Activated CD4-positive, alpha-beta T cell treated with anti-CD3 and anti-CD28 coated beads, Interleukin-2, amount 10 ng/mL, durations not matched to agents 24 days and 14 days (primary cell): ENCODE results near the gene VAV2. TPM values are rescaled to one million over a fixed set of nuclear protein-coding genes. Genes with fewer than 3 reads are reported as not detected.

Experiments
- DNase-seq: peaks from one replicate; pipeline ENCODE4 v3.0.0; 2022
- H3K27ac Mint-ChIP-seq: one replicate; pipeline ENCODE4 v1.8.0; 2022; ENCODE audit warnings: mild to moderate bottlenecking, mixed read lengths
- H3K27me3 Mint-ChIP-seq: one replicate; pipeline ENCODE4 v1.8.0; 2022; ENCODE audit warnings: mixed read lengths
- H3K36me3 Mint-ChIP-seq: one replicate; pipeline ENCODE4 v1.8.0; 2022; ENCODE audit warnings: low read depth, mild to moderate bottlenecking, mixed read lengths
- H3K4me1 Mint-ChIP-seq: one replicate; pipeline ENCODE4 v1.8.0; 2021; ENCODE audit warnings: mixed read lengths
- H3K4me3 Mint-ChIP-seq: one replicate; pipeline ENCODE4 v1.8.0; 2022; ENCODE audit warnings: mild to moderate bottlenecking, moderate library complexity, mixed read lengths
- H3K9me3 Mint-ChIP-seq: one replicate; pipeline ENCODE4 v1.8.0; 2021; ENCODE audit warnings: mixed read lengths
- intact Hi-C: fragments of 100-400 bp; cut with micrococcal nuclease; formaldehyde crosslinking; loops from one replicate; pipeline ENCODE4 v1.15.1; 2023
- total RNA-seq: library from RNA; stranded (reverse); gene quantifications from 2 replicates; pipeline ENCODE4 v1.2.3, GENCODE V29; 2022

Gene VAV2
- 6.3 and 9.0 TPM in 2 replicates for total RNA-seq

- H3K27me3 Mint-ChIP-seq: peaks cover 14% of the 10 kb centered on the region
- DNase-seq: peak; percentile 86
- intact Hi-C loops: loop anchor here (1.0 to 2.0 kb wide), 2 partner anchors 33 to 77 kb away; partner anchors contain the start of genes BRD3 and BRD3OS
- H3K36me3 Mint-ChIP-seq: no peaks in the 10 kb centered on the region
- H3K4me1 Mint-ChIP-seq: peaks cover 4% of the 10 kb centered on the region
- no peaks in the 10 kb centered on the region for H3K9me3 Mint-ChIP-seq
- peak within 1 kb of the TSS; percentile 70 for H3K4me3 Mint-ChIP-seq
- H3K27ac Mint-ChIP-seq: no peak within 1 kb of the TSS
These were observed at the start of gene VAV2 for GRCh38 chr9:133991964-133992779. TSS of gene VAV2 (minus strand) at chr9:133992324. CDS start at chr9:133992278, 46 bp downstream.

GRCh38 chr9:134041649-134041962 lies 49.5 kb upstream of the VAV2 start:
- H3K4me3 Mint-ChIP-seq: no peak overlapping the region
- no peaks in the 10 kb centered on the region for H3K9me3 Mint-ChIP-seq

GRCh38 chr9:134040781-134041648 lies 48.9 kb upstream of the VAV2 start:
- no peaks in the 10 kb centered on the region for H3K27me3 Mint-ChIP-seq
- H3K9me3 Mint-ChIP-seq: no peaks in the 10 kb centered on the region
- intact Hi-C loops: no loop called here
- H3K4me1 Mint-ChIP-seq: no peaks in the 10 kb centered on the region
- peaks cover 35% of the 10 kb centered on the region for H3K36me3 Mint-ChIP-seq
- H3K4me3 Mint-ChIP-seq: no peak overlapping the region
- no peak overlapping the region for H3K27ac Mint-ChIP-seq
- no peak for DNase-seq

More at GRCh38 chr9:134041649-134041962, 49.5 kb upstream of the VAV2 start:
- H3K4me1 Mint-ChIP-seq: no peaks in the 10 kb centered on the region
- H3K27me3 Mint-ChIP-seq: no peaks in the 10 kb centered on the region
- peaks cover 32% of the 10 kb centered on the region for H3K36me3 Mint-ChIP-seq
- DNase-seq: no peak
- H3K27ac Mint-ChIP-seq: no peak overlapping the region
- intact Hi-C loops: no loop called here

GRCh38 chr9:134040176-134040565 lies 48.0 kb upstream of the VAV2 start:
- peaks cover 40% of the 10 kb centered on the region for H3K36me3 Mint-ChIP-seq
- no peak overlapping the region for H3K4me3 Mint-ChIP-seq
- no peak overlapping the region for H3K27ac Mint-ChIP-seq
- no peaks in the 10 kb centered on the region for H3K27me3 Mint-ChIP-seq
- H3K4me1 Mint-ChIP-seq: no peaks in the 10 kb centered on the region
- DNase-seq: no peak
- intact Hi-C loops: no loop called here
- H3K9me3 Mint-ChIP-seq: no peaks in the 10 kb centered on the region

- Mint-ChIP-seq H3K27ac (no peak overlapping the region), H3K36me3 (peaks cover 42% of the 10 kb centered on the region), H3K4me1 (no peaks in the 10 kb centered on the region), H3K27me3 (no peaks in the 10 kb centered on the region), H3K9me3 (no peaks in the 10 kb centered on the region), H3K4me3 (no peak overlapping the region)
- intact Hi-C loops: no loop called here
- DNase-seq: no peak
These were observed 47.5 kb upstream of the VAV2 start for GRCh38 chr9:134039386-134040175.

GRCh38 chr9:134037641-134038040 lies 45.5 kb upstream of the VAV2 start:
- Mint-ChIP-seq H3K9me3 (no peaks in the 10 kb centered on the region), H3K4me1 (no peaks in the 10 kb centered on the region), H3K27me3 (no peaks in the 10 kb centered on the region), H3K4me3 (no peak overlapping the region), H3K27ac (no peak overlapping the region), H3K36me3 (peaks cover 45% of the 10 kb centered on the region)
- intact Hi-C loops: no loop called here
- no peak for DNase-seq

- Mint-ChIP-seq H3K27ac (no peak overlapping the region), H3K27me3 (no peaks in the 10 kb centered on the region), H3K9me3 (no peaks in the 10 kb centered on the region), H3K4me3 (no peak overlapping the region), H3K36me3 (peaks cover 43% of the 10 kb centered on the region), H3K4me1 (no peaks in the 10 kb centered on the region)
- intact Hi-C loops: no loop called here
- DNase-seq: no peak
These were observed 44.0 kb upstream of the VAV2 start for GRCh38 chr9:134036130-134036529.

- intact Hi-C loops: no loop called here
- H3K9me3 Mint-ChIP-seq: no peaks in the 10 kb centered on the region
- H3K36me3 Mint-ChIP-seq: peaks cover 45% of the 10 kb centered on the region
- no peak overlapping the region for H3K27ac Mint-ChIP-seq
- no peak for DNase-seq
- H3K4me1 Mint-ChIP-seq: no peaks in the 10 kb centered on the region
- no peak overlapping the region for H3K4me3 Mint-ChIP-seq
- H3K27me3 Mint-ChIP-seq: no peaks in the 10 kb centered on the region
These were observed 43.2 kb upstream of the VAV2 start for GRCh38 chr9:134035041-134036039.

GRCh38 chr9:134034215-134035040 lies 42.3 kb upstream of the VAV2 start:
- no peak overlapping the region for H3K4me3 Mint-ChIP-seq
- H3K4me1 Mint-ChIP-seq: no peaks in the 10 kb centered on the region
- H3K36me3 Mint-ChIP-seq: peaks cover 37% of the 10 kb centered on the region
- H3K9me3 Mint-ChIP-seq: no peaks in the 10 kb centered on the region
- H3K27me3 Mint-ChIP-seq: no peaks in the 10 kb centered on the region
- no peak overlapping the region for H3K27ac Mint-ChIP-seq
- DNase-seq: no peak
- intact Hi-C loops: no loop called here

GRCh38 chr9:134033516-134034214 lies 41.5 kb upstream of the VAV2 start:
- intact Hi-C loops: no loop called here
- H3K27me3 Mint-ChIP-seq: no peaks in the 10 kb centered on the region
- H3K4me1 Mint-ChIP-seq: no peaks in the 10 kb centered on the region
- H3K27ac Mint-ChIP-seq: no peak overlapping the region
- H3K36me3 Mint-ChIP-seq: peaks cover 30% of the 10 kb centered on the region
- no peaks in the 10 kb centered on the region for H3K9me3 Mint-ChIP-seq
- DNase-seq: no peak
- H3K4me3 Mint-ChIP-seq: no peak overlapping the region

GRCh38 chr9:134032456-134033222 lies 40.5 kb upstream of the VAV2 start:
- H3K4me1 Mint-ChIP-seq: no peaks in the 10 kb centered on the region
- no peak for DNase-seq
- no peak overlapping the region for H3K4me3 Mint-ChIP-seq
- H3K27ac Mint-ChIP-seq: no peak overlapping the region
- intact Hi-C loops: no loop called here
- no peaks in the 10 kb centered on the region for H3K9me3 Mint-ChIP-seq
- H3K36me3 Mint-ChIP-seq: peaks cover 25% of the 10 kb centered on the region
- H3K27me3 Mint-ChIP-seq: no peaks in the 10 kb centered on the region
